Osteocyte (in vitro differentiated cells): Measurements from ENCODE around the gene SFT2D1. TPM values are rescaled to one million over a fixed set of nuclear protein-coding genes. Genes with fewer than 3 reads are reported as not detected.

Experiments used
- DNase-seq: peaks from one replicate; pipeline ENCODE4 v3.0.0; 2021; ENCODE audit warnings: mixed read lengths; ENCODE audit not compliant: unreplicated experiment; ENCODE audit errors: extremely low spot score
- H3K27ac Mint-ChIP-seq: one replicate; pipeline ENCODE4 v1.8.0; 2021; ENCODE audit warnings: mild to moderate bottlenecking, mixed read lengths; ENCODE audit not compliant: unreplicated experiment
- H3K27me3 Mint-ChIP-seq: one replicate; pipeline ENCODE4 v1.8.0; 2021; ENCODE audit warnings: mixed read lengths; ENCODE audit not compliant: unreplicated experiment
- H3K36me3 Mint-ChIP-seq: one replicate; pipeline ENCODE4 v1.8.0; 2021; ENCODE audit warnings: mixed read lengths; ENCODE audit not compliant: unreplicated experiment
- H3K4me1 Mint-ChIP-seq: one replicate; pipeline ENCODE4 v1.8.0; 2021; ENCODE audit warnings: mixed read lengths; ENCODE audit not compliant: unreplicated experiment
- H3K4me3 Mint-ChIP-seq: one replicate; pipeline ENCODE4 v1.8.0; 2021; ENCODE audit warnings: mild to moderate bottlenecking, moderate library complexity, mixed read lengths; ENCODE audit not compliant: unreplicated experiment
- H3K9me3 Mint-ChIP-seq: one replicate; pipeline ENCODE4 v1.8.0; 2021; ENCODE audit warnings: mixed read lengths; ENCODE audit not compliant: unreplicated experiment
- CTCF ChIP-seq: fragments of 200-600 bp; sonication (generic); IDR thresholded peaks from 2 replicates; pipeline ENCODE4 v1.5.0; 2021; ENCODE audit warnings: antibody characterized with exemption, mild to moderate bottlenecking, moderate library complexity
- total RNA-seq: library from RNA; stranded (reverse); gene quantifications from 2 replicates; pipeline ENCODE4 v1.2.1, GENCODE V29; 2021

The SFT2D1 gene
- total RNA-seq, 1 donor from 2014 or later: 34.0 TPM

DNA sequence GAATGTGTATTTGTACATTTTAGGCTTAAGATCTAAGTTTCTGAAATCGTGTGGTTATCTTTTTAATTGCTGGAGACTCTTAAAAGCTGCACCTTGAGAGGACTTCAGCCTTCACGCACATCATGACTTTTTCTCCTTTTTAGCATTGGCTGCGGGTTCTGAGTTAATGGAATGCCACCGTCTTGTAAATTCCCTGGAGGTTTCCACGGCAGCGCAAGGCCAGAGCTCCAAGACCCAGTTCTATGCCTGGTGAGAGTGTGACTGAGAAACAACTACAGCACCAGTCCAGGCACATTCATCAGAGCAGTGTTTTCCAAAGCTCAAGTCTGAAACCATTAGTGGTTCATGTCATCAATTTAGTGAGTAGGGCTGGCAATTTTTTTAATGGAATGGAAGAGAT is 57.1 kb downstream of the SFT2D1 start:
- peaks cover 64% of the 10 kb centered on the region for H3K27me3 Mint-ChIP-seq
- no peaks in the 10 kb centered on the region for H3K36me3 Mint-ChIP-seq
- H3K27ac Mint-ChIP-seq: no peak overlapping the region
- H3K9me3 Mint-ChIP-seq: no peaks in the 10 kb centered on the region
- no peak for DNase-seq
- H3K4me3 Mint-ChIP-seq: no peak overlapping the region
- no peak for TF ChIP-seq CTCF
- no peaks in the 10 kb centered on the region for H3K4me1 Mint-ChIP-seq

- Mint-ChIP-seq H3K4me1 (no peaks in the 10 kb centered on the region), H3K4me3 (no peak overlapping the region), H3K27me3 (peaks cover 61% of the 10 kb centered on the region), H3K36me3 (no peaks in the 10 kb centered on the region), H3K27ac (no peak overlapping the region), H3K9me3 (no peaks in the 10 kb centered on the region)
- peak; percentile 69 for DNase-seq
- no peak for TF ChIP-seq CTCF
These were observed 57.7 kb downstream of the SFT2D1 start for GRCh38 chr6:166284640-166285039.

DNA sequence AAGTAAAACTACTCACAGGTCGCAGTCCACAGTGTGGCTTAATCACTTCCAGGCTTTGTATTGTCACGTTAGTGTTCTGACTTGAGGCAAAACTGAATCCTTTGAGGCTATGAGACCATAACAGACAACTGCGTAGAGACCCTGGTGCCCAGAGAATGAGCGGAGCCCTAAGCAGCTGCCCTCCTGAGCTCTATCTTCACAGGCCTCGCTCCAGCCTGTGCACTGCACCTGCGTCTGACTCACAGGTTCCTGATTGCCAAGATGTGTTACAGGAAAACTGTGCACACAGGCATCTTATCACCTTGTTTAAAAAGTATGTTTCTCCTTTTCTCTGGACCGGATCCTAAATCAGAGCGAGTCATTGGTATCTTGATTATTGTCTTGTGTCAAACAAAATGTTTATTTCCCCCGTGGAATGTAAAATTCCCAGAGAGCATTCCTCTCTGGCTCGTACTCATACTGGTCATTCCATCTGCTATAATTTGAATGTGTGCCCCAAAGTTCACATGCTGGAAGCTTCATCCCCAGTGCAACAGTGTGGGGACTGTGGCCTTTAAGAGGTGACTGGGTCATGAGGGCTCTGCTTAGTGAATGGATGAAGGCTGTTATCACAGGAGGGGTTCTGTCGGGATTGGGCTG is 59.8 kb downstream of the SFT2D1 start:
- H3K36me3 Mint-ChIP-seq: no peaks in the 10 kb centered on the region
- no peak overlapping the region for H3K27ac Mint-ChIP-seq
- TF ChIP-seq CTCF: no peak
- no peak overlapping the region for H3K4me3 Mint-ChIP-seq
- DNase-seq: peak; percentile 63
- no peaks in the 10 kb centered on the region for H3K4me1 Mint-ChIP-seq
- no peaks in the 10 kb centered on the region for H3K9me3 Mint-ChIP-seq
- peaks cover 68% of the 10 kb centered on the region for H3K27me3 Mint-ChIP-seq

- peaks cover 69% of the 10 kb centered on the region for H3K27me3 Mint-ChIP-seq
- H3K27ac Mint-ChIP-seq: no peak overlapping the region
These were observed 61.2 kb downstream of the SFT2D1 start for GRCh38 chr6:166281104-166281503.

GRCh38 chr6:166279393-166279679 is 63.0 kb downstream of the SFT2D1 start:
- Mint-ChIP-seq H3K27ac (no peak overlapping the region), H3K9me3 (no peaks in the 10 kb centered on the region), H3K4me1 (no peaks in the 10 kb centered on the region), H3K27me3 (peaks cover 60% of the 10 kb centered on the region), H3K36me3 (no peaks in the 10 kb centered on the region), H3K4me3 (no peak overlapping the region)
- TF ChIP-seq CTCF: no peak
- DNase-seq: peak; percentile 5

More at GRCh38 chr6:166281104-166281503, 61.2 kb downstream of the SFT2D1 start:
- H3K4me1 Mint-ChIP-seq: no peaks in the 10 kb centered on the region
- H3K9me3 Mint-ChIP-seq: no peaks in the 10 kb centered on the region
- DNase-seq: peak; percentile 27
- TF ChIP-seq CTCF: no peak
- H3K36me3 Mint-ChIP-seq: no peaks in the 10 kb centered on the region
- H3K4me3 Mint-ChIP-seq: no peak overlapping the region
